ENCODE data around the gene LAMC3. TPM values are rescaled to one million over a fixed set of nuclear protein-coding genes. Genes with fewer than 3 reads are reported as not detected.

Gene LAMC3
- total RNA-seq, 1 experiment from 2014 or later: 0.28 TPM

- CTCF ChIA-PET: no interaction called here
- TF ChIP-seq EZH2 (IDR thresholded peaks at IDR 0.05; ENCODE audit: borderline replicate concordance, low read depth, low read length, poor library complexity, severe bottlenecking) (no peak), CTCF (conservative IDR thresholded peaks at IDR 0.05; ENCODE audit: low read depth, low read length) (no peak)
- Histone ChIP-seq H3K4me1 (ENCODE audit: insufficient read depth, low read length, poor library complexity, severe bottlenecking) (no peaks in the 10 kb centered on the region), H3K27ac (ENCODE audit: low read depth, low read length, poor library complexity, severe bottlenecking) (no peak overlapping the region), H3K36me3 (ENCODE audit: insufficient read depth, low read length, poor library complexity, severe bottlenecking) (peaks cover 88% of the 10 kb centered on the region), H3K4me3 (ENCODE audit: low read depth, low read length, poor library complexity, severe bottlenecking) (no peak overlapping the region), H3K9me3 (ENCODE audit: low read depth, low read length, poor library complexity, severe bottlenecking) (no peaks in the 10 kb centered on the region), H3K27me3 (replicated peaks; ENCODE audit: insufficient read depth, low read depth, low read length, poor library complexity) (no peaks in the 10 kb centered on the region)
- POLR2A ChIA-PET (ENCODE audit: low non-redundant PET): no interaction called here
- DNase-seq (ENCODE audit: low spot score): no peak
- intact Hi-C loops (cut with micrococcal nuclease; ENCODE audit: unreplicated experiment): no loop called here
- BruUV-seq (replicated peaks): no TSS peak
Observed at GRCh38 chr9:131140112-131140511, 131.1 kb downstream of the LAMC3 start.

- no peak overlapping the region for H3K4me3 ChIP-seq (ENCODE audit: low read depth, low read length, poor library complexity, severe bottlenecking)
- H3K4me1 ChIP-seq (ENCODE audit: insufficient read depth, low read length, poor library complexity, severe bottlenecking): no peaks in the 10 kb centered on the region
- no peak overlapping the region for H3K27ac ChIP-seq (ENCODE audit: low read depth, low read length, poor library complexity, severe bottlenecking)
- no peaks in the 10 kb centered on the region for H3K9me3 ChIP-seq (ENCODE audit: low read depth, low read length, poor library complexity, severe bottlenecking)
- BruUV-seq (replicated peaks): no TSS peak
- H3K36me3 ChIP-seq (ENCODE audit: insufficient read depth, low read length, poor library complexity, severe bottlenecking): peaks cover 88% of the 10 kb centered on the region
- DNase-seq (ENCODE audit: low spot score): no peak
- intact Hi-C loops (cut with micrococcal nuclease; ENCODE audit: unreplicated experiment): no loop called here
- ChIA-PET CTCF (no interaction called here), POLR2A (ENCODE audit: low non-redundant PET) (no interaction called here)
- H3K27me3 ChIP-seq (replicated peaks; ENCODE audit: insufficient read depth, low read depth, low read length, poor library complexity): no peaks in the 10 kb centered on the region
- TF ChIP-seq CTCF (conservative IDR thresholded peaks at IDR 0.05; ENCODE audit: low read depth, low read length): no peak
- TF ChIP-seq EZH2 (IDR thresholded peaks at IDR 0.05; ENCODE audit: borderline replicate concordance, low read depth, low read length, poor library complexity, severe bottlenecking): no peak
Observed at GRCh38 chr9:131140550-131140949, 131.6 kb downstream of the LAMC3 start.

- Histone ChIP-seq H3K4me3 (ENCODE audit: low read depth, low read length, poor library complexity, severe bottlenecking) (no peak overlapping the region), H3K4me1 (ENCODE audit: insufficient read depth, low read length, poor library complexity, severe bottlenecking) (no peaks in the 10 kb centered on the region), H3K27ac (ENCODE audit: low read depth, low read length, poor library complexity, severe bottlenecking) (no peak overlapping the region), H3K9me3 (ENCODE audit: low read depth, low read length, poor library complexity, severe bottlenecking) (no peaks in the 10 kb centered on the region), H3K27me3 (replicated peaks; ENCODE audit: insufficient read depth, low read depth, low read length, poor library complexity) (no peaks in the 10 kb centered on the region), H3K36me3 (ENCODE audit: insufficient read depth, low read length, poor library complexity, severe bottlenecking) (peaks cover 88% of the 10 kb centered on the region)
- intact Hi-C loops (cut with micrococcal nuclease; ENCODE audit: unreplicated experiment): no loop called here
- POLR2A ChIA-PET (ENCODE audit: low non-redundant PET): no interaction called here
- no TSS peak for BruUV-seq (replicated peaks)
- CTCF ChIA-PET: no interaction called here
- TF ChIP-seq EZH2 (IDR thresholded peaks at IDR 0.05; ENCODE audit: borderline replicate concordance, low read depth, low read length, poor library complexity, severe bottlenecking) (no peak), CTCF (conservative IDR thresholded peaks at IDR 0.05; ENCODE audit: low read depth, low read length) (no peak)
- DNase-seq (ENCODE audit: low spot score): no peak
Observed at GRCh38 chr9:131142160-131142559, 133.2 kb downstream of the LAMC3 start.

Other genes with a start within 250 kb of the LAMC3 start
- 78.6 and 81.3 TPM in 2 replicates for gene ABL1, start 173.9 kb upstream of the LAMC3 start, total RNA-seq (2021)
- gene QRFP, start 112.4 kb upstream of the LAMC3 start, total RNA-seq (2021): not detected in 2 replicates
- gene FIBCD1, start 69.9 kb upstream of the LAMC3 start, total RNA-seq (2021): 0.19 TPM in 1 of 2 replicates, not detected in the other
- gene AIF1L, start 87.4 kb downstream of the LAMC3 start, total RNA-seq (2021): 5.6 and 6.5 TPM in 2 replicates
- 59.7 and 64.2 TPM in 2 replicates for gene NUP214, start 116.4 kb downstream of the LAMC3 start, total RNA-seq (2021)

Data from A673 (cell line).